Measurements from ENCODE around the gene CTNND1.
A peak's percentile ranks its signal among the peaks of the same experiment; 100 is the strongest.

CTNND1 gene

DNA sequence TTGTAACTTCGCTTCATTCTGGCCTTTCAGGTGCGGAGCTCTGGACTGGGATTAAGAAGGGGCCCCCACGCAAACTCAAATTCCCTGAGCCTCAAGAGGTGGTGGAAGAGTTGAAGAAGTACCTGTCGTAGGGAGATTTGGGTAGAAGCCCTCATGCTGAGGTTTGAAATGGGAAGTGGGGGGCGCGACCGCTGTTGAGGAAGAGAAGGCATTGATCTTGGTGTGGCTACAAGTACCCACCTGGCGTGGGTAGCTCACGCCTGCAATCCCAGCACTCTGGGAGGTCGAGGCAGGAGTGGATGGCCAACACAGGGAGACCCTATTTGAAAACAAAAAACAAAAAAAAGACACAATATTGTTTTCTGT lies 19.5 kb upstream of the CTNND1 start:
- Histone ChIP-seq H3K4me3 (ENCODE audit: low read depth in 1 of 2, low read length in 1 of 2) (peak overlapping the region; percentile 62 to 88), H3K36me3 (peaks cover 46% of the 10 kb centered on the region)
- TF ChIP-seq, protein P1, sequence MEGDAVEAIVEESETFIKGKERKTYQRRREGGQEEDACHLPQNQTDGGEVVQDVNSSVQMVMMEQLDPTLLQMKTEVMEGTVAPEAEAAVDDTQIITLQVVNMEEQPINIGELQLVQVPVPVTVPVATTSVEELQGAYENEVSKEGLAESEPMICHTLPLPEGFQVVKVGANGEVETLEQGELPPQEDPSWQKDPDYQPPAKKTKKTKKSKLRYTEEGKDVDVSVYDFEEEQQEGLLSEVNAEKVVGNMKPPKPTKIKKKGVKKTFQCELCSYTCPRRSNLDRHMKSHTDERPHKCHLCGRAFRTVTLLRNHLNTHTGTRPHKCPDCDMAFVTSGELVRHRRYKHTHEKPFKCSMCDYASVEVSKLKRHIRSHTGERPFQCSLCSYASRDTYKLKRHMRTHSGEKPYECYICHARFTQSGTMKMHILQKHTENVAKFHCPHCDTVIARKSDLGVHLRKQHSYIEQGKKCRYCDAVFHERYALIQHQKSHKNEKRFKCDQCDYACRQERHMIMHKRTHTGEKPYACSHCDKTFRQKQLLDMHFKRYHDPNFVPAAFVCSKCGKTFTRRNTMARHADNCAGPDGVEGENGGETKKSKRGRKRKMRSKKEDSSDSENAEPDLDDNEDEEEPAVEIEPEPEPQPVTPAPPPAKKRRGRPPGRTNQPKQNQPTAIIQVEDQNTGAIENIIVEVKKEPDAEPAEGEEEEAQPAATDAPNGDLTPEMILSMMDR (IDR thresholded peaks at IDR 0.05) = no peak

DNA sequence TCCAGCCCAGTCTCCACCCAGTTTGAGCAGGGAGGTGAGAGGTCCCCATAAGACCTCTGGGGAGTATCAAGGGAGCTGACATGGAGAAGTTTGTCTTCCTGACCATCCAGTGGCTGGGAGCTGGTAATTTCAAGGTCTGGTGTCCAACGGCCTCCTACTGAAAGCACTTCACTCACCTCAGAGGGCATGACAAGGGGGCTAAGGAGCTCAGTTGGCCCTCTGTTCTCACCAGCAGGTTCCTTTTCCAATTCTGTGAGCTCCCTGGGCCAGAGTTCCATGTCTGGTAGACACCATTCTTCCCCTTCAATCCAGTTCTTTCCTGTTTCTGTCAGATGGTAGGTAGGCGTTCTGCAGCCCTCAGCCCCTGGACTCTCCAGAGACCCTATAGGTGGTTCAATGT lies 17.2 kb upstream of the CTNND1 start:
- TF ChIP-seq, protein P1 (IDR thresholded peaks at IDR 0.05) = no peak
- Histone ChIP-seq H3K36me3 (peaks cover 27% of the 10 kb centered on the region), H3K27me3 (no peaks in the 10 kb centered on the region), H3K4me3 (ENCODE audit: low read depth in 1 of 2, low read length in 1 of 2) (no peak overlapping the region), H3K27ac (no peak overlapping the region), H3K4me1 (ENCODE audit: control insufficient read depth in 1 of 2, insufficient read depth in 1 of 2, low read depth in 1 of 2, low read length in 1 of 2) (peaks cover 17% of the 10 kb centered on the region in 2 experiments), H3K9me3 (no peaks in the 10 kb centered on the region)

More for the DNA sequence above, 19.5 kb upstream of the CTNND1 start:
- Histone ChIP-seq H3K27ac (peak overlapping the region; percentile 84), H3K27me3 (no peaks in the 10 kb centered on the region), H3K9me3 (no peaks in the 10 kb centered on the region), H3K4me1 (ENCODE audit: control insufficient read depth in 1 of 2, insufficient read depth in 1 of 2, low read depth in 1 of 2, low read length in 1 of 2) (peaks cover 17% of the 10 kb centered on the region in 2 experiments)

DNA sequence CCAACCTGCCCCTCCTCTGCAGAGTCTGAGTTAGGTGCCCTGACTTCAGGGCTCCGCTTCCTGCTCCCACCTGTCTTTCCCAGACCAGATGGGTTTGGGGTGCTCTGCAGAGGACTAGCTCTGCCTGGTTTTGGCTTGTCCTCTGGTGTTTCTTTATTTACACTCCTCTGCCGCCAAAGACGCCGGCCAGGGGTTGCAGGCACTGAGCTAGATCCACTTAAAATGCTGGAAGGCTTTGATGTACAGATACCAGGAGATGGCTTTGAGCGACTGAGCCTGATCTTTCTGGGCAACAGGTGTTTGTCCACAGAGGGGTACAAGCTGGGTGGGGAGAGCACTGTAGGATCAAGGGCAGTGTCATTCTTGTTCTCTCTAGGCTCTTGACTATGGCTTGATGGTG lies 16.4 kb upstream of the CTNND1 start:
- no peaks in the 10 kb centered on the region for H3K9me3 ChIP-seq
- TF ChIP-seq, protein P1 (IDR thresholded peaks at IDR 0.05) = no peak
- H3K4me3 ChIP-seq (ENCODE audit: low read depth in 1 of 2, low read length in 1 of 2) = no peak overlapping the region
- H3K27me3 ChIP-seq = no peaks in the 10 kb centered on the region
- H3K4me1 ChIP-seq (ENCODE audit: control insufficient read depth in 1 of 2, insufficient read depth in 1 of 2, low read depth in 1 of 2, low read length in 1 of 2) = peaks cover 17% of the 10 kb centered on the region in 2 experiments
- H3K36me3 ChIP-seq = peaks cover 27% of the 10 kb centered on the region
- no peak overlapping the region for H3K27ac ChIP-seq

DNA sequence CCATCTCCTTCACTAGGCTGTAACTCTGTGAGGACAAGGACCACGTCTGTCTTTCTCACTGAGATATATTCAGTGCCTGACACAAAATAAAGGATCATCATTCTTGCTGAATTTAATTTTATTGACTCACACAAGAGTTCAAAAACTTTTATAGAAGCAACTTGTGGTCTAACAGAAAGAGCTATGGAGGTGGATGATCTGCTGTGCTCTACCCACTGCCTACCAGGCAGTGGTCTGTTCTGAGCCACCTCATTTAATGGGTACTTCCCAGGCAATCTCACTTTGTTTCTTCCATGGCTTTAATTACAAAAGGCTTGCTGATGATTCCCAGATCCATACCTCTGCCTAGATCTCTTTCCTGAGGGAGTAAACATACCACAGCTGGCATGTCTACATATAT lies 14.7 kb upstream of the CTNND1 start:
- Histone ChIP-seq H3K4me1 (ENCODE audit: control insufficient read depth in 1 of 2, insufficient read depth in 1 of 2, low read depth in 1 of 2, low read length in 1 of 2) (peaks cover 9% of the 10 kb centered on the region in 2 experiments), H3K4me3 (ENCODE audit: low read depth in 1 of 2, low read length in 1 of 2) (no peak overlapping the region), H3K27me3 (no peaks in the 10 kb centered on the region), H3K9me3 (no peaks in the 10 kb centered on the region), H3K36me3 (peaks cover 27% of the 10 kb centered on the region), H3K27ac (no peak overlapping the region)
- TF ChIP-seq, protein P1 (IDR thresholded peaks at IDR 0.05) = no peak

DNA sequence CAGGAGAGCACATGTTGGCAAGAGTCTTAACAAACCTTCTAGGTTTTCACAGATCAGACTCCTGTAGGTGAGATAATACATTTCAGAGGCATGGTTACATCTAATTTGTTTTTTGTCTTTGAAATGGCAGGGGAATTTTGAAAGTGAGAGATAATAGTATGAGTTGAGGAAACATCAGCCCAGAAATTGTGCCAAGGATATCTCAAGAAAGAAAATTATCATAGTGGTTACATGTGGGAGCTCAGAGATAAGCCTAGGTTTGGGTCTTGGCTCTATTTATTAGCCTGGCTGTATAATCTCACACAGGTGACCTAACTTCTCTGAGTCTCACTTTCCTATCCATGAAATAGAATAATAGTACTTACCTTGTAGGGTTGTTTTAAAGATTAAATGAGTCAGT lies 10.4 kb upstream of the CTNND1 start:
- H3K36me3 ChIP-seq = no peaks in the 10 kb centered on the region
- no peaks in the 10 kb centered on the region for H3K4me1 ChIP-seq (ENCODE audit: control insufficient read depth in 1 of 2, insufficient read depth in 1 of 2, low read depth in 1 of 2, low read length in 1 of 2)
- TF ChIP-seq, protein P1 (IDR thresholded peaks at IDR 0.05) = no peak
- no peak overlapping the region for H3K4me3 ChIP-seq (ENCODE audit: low read depth in 1 of 2, low read length in 1 of 2)
- no peak overlapping the region for H3K27ac ChIP-seq
- no peaks in the 10 kb centered on the region for H3K27me3 ChIP-seq
- no peaks in the 10 kb centered on the region for H3K9me3 ChIP-seq

All from neutrophil (primary cell).